ENCODE results near the gene APOL3.
"Not testable (repeated sequence)": the region's sequence is repeated elsewhere in the genome, so short reads cannot be mapped to it uniquely, and the experiment has no call there.

The APOL3 gene

GRCh38 chr22:36193171-36193570 lies 32.6 kb upstream of the APOL3 start:
- DNase-seq, result no peak

DNA sequence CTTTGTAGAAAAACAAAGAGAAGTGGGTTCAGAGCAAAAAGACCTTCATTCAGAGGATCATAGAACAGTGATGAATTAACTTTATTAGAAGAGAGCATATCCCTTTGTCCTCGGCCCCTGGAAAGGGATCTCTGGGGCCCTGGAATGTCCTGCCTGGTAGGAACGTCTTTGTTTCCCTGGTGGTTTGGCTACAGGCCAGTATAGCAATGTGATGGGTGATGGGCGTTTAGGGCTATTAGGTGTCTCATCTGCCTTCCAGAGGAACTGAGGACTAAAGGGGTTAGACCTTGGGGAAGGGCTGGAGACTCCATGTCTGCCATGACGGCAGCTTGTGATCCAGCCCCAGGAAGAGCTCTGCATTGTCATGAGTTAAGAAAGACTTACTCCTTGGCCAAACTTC lies 32.0 kb upstream of the APOL3 start:
- peak; percentile 43 for DNase-seq

GRCh38 chr22:36191106-36191836 lies 30.7 kb upstream of the APOL3 start:
- DNase-seq, result no peak

DNA sequence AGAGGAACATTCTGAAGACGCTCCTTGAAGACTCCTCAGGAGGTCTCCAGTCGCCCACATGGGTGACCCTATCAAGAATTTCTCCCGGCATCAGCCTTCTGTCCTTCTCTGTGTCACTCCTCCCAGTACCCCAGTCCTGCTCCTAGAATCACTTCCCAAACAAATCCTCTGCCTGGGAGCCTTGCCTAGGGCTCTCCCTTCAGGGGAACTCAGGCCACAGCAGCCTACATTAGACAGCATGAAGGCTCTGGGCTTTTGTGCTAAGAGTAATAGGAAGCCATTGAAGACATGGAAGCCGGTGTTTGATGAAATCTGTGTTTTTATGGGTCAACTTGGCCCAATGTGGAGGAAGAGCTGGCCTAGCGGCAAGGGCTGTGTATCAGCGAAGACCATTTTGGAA lies 27.3 kb upstream of the APOL3 start:
- DNase-seq, result not testable (repeated sequence)

GRCh38 chr22:36185828-36186624 lies 25.5 kb upstream of the APOL3 start:
- DNase-seq, result no peak

DNA sequence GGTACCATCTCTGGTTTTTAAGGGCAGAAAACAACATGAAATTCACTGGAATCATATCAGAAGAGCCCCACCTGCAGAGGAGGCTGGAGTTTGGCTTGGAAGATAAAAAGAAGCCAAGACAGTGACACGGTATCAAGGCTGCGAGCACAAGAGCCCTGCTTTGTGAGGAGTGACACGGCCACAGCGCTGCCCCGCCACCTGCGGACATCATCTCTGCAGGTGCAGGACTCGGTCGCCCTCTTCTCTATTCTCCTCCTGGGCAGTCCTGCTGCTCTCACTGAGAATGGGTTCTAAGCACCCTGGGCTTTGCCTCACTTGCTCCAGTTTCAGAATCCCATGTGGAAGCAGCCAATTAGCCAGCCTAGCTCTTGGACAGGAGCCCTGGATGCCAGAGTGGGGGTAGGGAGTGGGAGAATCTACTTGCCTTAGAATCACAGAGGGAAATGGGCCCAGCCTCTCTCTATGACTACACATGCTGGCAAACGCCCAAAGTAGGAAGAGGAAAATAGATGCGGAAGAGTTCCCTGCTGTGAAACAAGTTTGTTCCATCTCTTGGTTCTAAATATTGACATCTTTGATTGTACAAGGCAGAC lies 24.0 kb upstream of the APOL3 start:
- peak; percentile 39 for DNase-seq

- no peak for DNase-seq
These were observed 22.9 kb upstream of the APOL3 start for GRCh38 chr22:36183446-36183845.

DNA sequence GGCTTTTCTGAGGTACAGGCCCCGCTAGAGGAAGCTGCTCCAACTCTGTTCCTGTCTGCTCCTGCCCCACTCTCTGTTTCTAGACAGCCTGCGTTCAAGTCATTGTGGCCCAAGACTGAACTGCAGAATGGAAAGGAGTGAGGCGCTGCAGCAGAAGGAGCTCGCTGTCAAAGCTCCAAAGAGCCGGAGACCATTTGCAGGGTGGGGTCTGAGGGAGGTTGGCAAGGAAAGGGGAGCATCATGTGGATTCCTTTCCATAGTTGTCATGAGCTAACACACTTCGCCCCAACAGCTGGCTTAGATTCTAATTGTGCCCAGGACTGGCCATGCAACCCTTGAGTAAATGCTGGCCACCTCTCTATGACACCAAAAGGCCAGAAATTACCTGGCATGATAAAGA lies 22.3 kb upstream of the APOL3 start:
- no peak for DNase-seq

DNA sequence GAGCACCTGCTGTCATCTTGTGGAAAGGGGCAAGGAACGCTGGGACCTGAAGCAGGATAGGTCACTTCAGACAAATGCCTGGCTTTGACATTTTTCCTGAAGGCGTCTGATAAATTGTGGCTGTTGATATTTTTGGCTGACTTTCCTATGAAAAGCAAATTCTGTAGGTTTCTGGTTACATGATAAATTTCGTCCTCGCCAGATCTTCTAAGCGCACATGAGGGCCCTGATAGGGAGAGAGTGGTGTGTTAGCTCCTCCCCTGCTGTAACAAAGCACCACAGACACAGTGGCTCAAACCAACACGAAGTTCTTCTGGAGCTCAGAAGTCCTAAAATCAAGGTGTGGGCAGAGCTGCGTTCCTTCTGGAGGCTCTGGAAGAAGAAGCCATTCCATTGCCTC lies 21.5 kb upstream of the APOL3 start:
- DNase-seq, result no peak

DNA sequence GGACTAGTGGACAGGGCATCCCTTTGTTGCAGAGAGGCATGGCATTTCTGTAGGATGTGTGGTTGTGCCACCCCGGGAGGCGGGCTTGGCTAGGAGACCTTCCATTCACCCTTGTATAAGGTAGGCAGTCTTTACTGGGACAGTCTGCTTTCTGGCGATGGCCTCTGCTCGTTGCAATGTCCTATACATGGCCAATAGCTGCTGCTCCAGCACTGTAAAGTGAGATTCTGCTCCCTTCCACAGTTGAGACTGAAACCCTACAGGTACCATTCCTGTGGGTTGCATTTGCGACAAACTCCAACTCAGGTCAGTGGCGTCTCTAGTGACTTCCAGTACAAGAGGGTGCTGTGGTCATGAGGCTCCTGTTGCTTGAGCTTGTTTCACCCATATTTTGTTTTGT lies 20.4 kb upstream of the APOL3 start:
- DNase-seq, result no peak

DNA sequence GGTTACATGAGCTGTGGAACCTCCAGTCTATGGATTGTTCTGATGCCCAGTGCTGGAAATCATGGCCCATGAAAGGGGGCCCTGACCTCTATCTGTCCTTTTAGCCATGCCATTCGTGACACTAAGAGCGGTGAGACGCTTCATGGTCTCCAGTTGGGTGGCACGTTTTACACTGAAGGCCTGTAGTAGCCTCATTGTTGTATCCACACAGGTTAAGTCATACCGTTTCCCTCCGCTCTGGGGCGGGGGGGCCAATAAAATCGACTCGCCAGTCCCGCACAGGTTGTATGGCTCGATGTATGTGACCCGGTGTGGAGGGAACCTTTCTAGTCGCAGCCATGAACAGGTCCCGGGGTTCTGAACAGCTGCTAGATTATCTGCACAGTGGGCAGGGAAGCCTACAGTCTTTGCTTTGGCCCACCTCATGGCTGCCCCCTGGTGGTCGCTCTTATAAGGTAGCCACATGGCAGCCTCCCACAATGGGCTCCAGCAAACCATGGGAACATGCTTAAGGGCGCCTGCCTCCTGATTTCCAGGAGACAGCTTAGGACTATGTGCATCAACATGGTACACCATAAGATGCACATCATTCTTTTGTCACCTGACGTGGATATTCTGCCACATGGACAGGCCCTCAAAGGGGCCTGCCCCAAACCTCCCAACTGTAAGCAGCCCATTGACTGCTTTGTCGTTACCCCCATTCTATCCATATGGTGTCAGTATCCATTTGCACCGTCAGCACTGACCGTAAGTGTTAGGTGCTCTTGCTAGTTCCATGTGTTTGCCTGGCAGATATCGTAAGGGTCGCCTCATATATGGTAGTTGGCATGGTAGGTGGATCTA lies 19.7 kb upstream of the APOL3 start:
- DNase-seq, result peak; percentile 52

DNA sequence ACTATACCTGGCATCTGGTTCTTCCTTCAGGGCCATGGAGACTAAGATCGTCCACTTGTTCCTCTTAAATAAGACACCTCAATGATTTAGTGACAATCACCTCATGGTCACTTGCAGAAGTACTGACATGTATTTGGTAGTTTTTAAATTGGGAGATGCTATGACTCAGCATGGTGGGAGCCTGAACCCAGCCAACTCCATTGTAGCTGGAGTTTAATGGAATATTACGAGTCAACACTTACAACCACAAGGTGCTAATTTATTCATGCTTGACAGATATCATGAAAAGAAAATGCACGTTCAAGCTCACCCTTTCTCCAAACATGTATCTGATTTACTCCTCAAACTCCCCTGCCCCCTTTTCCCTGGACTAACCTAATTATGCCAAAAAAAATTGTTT lies 16.6 kb upstream of the APOL3 start:
- DNase-seq, result no peak

DNA sequence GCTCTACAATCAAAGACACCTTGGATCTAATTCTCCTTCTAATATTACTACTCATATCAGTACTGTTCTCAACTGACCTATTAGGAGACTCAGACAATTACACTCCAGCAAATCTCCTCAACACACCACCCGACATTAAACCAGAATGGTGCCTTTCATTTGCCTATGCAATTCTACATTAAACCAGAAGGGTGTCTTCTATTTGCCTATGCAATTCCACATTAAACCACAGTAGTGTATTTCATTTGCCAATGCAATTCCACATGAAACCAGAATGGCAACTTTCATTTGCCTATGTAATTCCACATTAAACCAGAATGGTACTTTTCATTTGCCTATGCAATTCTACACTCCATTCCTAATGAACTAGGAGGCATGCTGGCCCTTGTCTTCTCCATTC lies 15.3 kb upstream of the APOL3 start:
- DNase-seq, result no peak

DNA sequence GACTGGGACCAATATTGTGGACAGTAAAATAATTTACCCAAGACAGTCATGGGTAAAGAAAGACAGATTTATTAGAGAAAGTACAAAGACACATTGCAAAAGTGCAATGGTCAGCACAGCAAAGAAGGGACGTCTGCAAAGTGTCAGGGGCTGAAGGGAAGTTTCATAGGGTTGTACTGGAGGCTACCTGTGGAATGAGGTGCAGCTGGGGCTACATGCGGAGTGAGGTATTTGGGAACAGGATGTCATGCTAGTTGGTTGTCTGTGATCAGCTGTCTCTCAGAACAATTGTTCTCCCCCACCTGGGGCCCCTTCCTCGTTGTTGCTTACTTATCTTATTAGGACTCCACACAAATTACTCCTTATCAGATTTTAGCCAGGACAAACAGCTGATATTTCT lies 11.4 kb upstream of the APOL3 start:
- no peak for DNase-seq

DNA sequence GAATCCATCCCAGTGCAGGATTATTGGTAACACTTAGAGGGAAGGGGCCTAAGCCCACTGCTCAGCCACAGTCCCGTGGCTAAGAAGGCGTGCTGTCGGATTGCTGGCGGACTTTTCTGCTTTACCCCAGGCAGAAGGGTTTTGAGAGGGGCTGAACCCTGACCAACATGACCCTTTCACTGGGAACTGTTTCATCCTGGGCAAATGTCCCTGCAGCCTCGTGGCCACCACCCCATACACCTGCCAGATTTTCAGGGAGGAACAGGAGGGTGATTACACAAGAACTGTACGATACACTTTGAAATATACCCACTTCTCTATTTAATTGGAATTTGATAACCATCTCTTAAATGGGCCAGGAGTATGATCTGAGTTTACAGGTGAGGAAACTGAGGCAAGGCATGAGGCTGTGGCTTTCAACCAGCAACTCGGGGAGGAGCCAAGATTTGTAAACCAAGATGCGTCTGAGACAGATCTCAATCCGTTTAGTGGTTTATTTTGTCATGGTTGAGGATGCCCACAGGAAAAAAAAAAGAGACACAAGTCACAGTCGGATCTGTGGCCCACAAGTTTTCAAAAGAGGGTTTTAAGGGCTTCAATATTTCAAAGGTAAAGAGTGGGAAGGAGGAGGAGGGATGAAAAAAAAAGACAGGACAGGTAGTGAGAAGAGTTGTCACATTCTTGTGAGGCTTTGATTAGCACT lies 6.1 kb upstream of the APOL3 start:
- no peak for DNase-seq

GRCh38 chr22:36166086-36166485 lies 5.5 kb upstream of the APOL3 start:
- no peak for DNase-seq

GRCh38 chr22:36165141-36165540 lies 4.6 kb upstream of the APOL3 start:
- no peak for DNase-seq

DNA sequence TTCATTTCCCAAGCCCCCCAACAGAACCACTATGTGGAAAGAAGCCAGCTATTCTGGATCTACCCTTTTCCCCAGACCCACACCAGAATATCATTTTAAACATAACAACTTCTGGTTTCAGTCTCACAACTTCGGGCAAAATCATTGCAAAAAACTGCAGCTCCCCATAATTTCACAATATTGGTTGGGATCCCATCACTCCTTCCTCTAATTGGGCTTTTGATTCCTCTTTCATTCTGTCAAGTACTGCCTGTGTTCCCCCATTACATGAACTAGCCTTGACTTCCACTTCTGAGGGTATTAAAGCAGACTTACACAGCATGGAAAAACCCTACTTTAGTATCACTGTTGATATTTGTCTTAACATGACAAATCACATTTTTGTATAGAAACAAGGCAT lies 4.1 kb upstream of the APOL3 start:
- no peak for DNase-seq

- DNase-seq, result no peak
These were observed 2.9 kb upstream of the APOL3 start for GRCh38 chr22:36163497-36163896.

DNA sequence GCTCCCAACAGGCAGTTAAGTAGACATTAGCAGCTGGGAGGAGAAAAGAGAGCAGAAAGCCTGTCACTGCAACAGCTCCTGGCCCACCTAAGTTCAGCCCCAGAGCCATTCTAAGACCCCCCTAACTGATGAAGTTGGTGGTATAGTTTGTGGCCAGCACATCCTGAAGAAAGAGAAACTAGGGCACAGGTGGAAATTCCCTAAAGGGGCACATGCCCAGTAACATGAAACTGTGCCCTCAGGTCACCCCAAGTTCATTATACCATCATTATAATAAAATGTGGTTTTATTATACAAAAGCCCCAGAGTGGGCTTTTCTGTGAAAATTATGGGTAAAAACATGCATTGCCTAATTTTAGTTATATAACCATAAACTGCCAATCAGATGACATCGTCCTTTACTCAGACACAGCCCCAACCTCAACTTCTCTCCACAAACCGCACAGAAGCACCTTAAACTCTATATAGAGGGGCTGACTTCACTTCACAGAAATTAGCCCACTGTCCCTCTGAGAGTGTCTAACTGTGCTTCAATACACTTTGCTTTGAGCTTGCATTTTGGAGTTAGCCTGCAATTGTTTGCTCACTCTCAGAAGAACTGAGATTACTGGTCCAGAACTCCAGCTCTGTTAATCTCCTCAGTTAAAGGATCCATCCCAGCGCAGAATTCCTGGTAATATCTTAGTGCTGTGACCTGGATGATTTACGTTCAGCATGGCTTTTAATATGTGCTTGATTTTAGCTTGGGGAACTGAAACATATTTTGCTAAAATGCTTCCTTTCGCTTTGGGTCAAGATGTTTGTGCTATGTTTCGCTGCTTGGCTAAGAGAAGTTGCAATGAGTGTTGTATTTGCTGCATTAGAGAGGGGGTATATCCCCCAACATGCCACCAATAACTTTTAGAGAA lies 1.8 kb upstream of the APOL3 start:
- no peak for DNase-seq

- not testable (repeated sequence) for DNase-seq
These were observed 1.2 kb upstream of the APOL3 start for GRCh38 chr22:36161793-36162126.

Data from fibroblast of skin of abdomen (primary cell).